ENCODE measurements around the gene PNPLA1.

PNPLA1 gene

GRCh38 chr6:36346486-36347273 lies 76.8 kb downstream of the PNPLA1 start:
- Histone ChIP-seq H3K36me3 (ENCODE audit: low read length) (no peaks in the 10 kb centered on the region), H2AFZ (ENCODE audit: low read depth, low read length, severe bottlenecking) (no peak overlapping the region), H3K27ac (ENCODE audit: low read depth, low read length) (no peak overlapping the region), H3F3A (ENCODE audit: insufficient read depth) (no peaks in the 10 kb centered on the region), H3K9me2 (replicated peaks; ENCODE audit: insufficient read depth, low read length) (no peaks in the 10 kb centered on the region), H3K9ac (ENCODE audit: low read length) (no peak overlapping the region), H3K27me3 (ENCODE audit: low read length) (no peaks in the 10 kb centered on the region), H3K9me3 (ENCODE audit: insufficient read depth, low read length) (no peaks in the 10 kb centered on the region), H4K20me1 (ENCODE audit: low read depth, low read length) (no peaks in the 10 kb centered on the region), H3K4me2 (ENCODE audit: low read depth, low read length, poor library complexity, severe bottlenecking) (no peak overlapping the region), H3K4me3 (ENCODE audit: insufficient read depth, low read length, poor library complexity, severe bottlenecking) (no peak overlapping the region), H3K79me2 (ENCODE audit: insufficient read depth, low read length) (no peaks in the 10 kb centered on the region)
- TF ChIP-seq CTCF (IDR thresholded peaks at IDR 0.05; ENCODE audit: insufficient read depth, low read length, poor library complexity, severe bottlenecking) (no peak), EZH2phosphoT487 (conservative IDR thresholded peaks at IDR 0.05; ENCODE audit: low read length) (no peak)

- Histone ChIP-seq H3K27ac (ENCODE audit: low read depth, low read length) (no peak overlapping the region), H3K4me3 (ENCODE audit: insufficient read depth, low read length, poor library complexity, severe bottlenecking) (no peak overlapping the region), H3K9me3 (ENCODE audit: insufficient read depth, low read length) (no peaks in the 10 kb centered on the region), H3F3A (ENCODE audit: insufficient read depth) (no peaks in the 10 kb centered on the region), H3K9ac (ENCODE audit: low read length) (no peak overlapping the region), H3K27me3 (ENCODE audit: low read length) (no peaks in the 10 kb centered on the region), H3K4me2 (ENCODE audit: low read depth, low read length, poor library complexity, severe bottlenecking) (no peak overlapping the region), H4K20me1 (ENCODE audit: low read depth, low read length) (no peaks in the 10 kb centered on the region), H3K9me2 (replicated peaks; ENCODE audit: insufficient read depth, low read length) (no peaks in the 10 kb centered on the region), H3K36me3 (ENCODE audit: low read length) (no peaks in the 10 kb centered on the region), H2AFZ (ENCODE audit: low read depth, low read length, severe bottlenecking) (no peak overlapping the region), H3K79me2 (ENCODE audit: insufficient read depth, low read length) (no peaks in the 10 kb centered on the region)
- TF ChIP-seq EZH2phosphoT487 (conservative IDR thresholded peaks at IDR 0.05; ENCODE audit: low read length) (no peak), CTCF (IDR thresholded peaks at IDR 0.05; ENCODE audit: insufficient read depth, low read length, poor library complexity, severe bottlenecking) (no peak)
Observed at GRCh38 chr6:36347621-36348020, 77.8 kb downstream of the PNPLA1 start.

- Histone ChIP-seq H3K4me2 (ENCODE audit: low read depth, low read length, poor library complexity, severe bottlenecking) (no peak overlapping the region), H4K20me1 (ENCODE audit: low read depth, low read length) (no peaks in the 10 kb centered on the region), H3K9me2 (replicated peaks; ENCODE audit: insufficient read depth, low read length) (no peaks in the 10 kb centered on the region), H3K36me3 (ENCODE audit: low read length) (no peaks in the 10 kb centered on the region), H3K27ac (ENCODE audit: low read depth, low read length) (no peak overlapping the region), H2AFZ (ENCODE audit: low read depth, low read length, severe bottlenecking) (no peak overlapping the region), H3K9ac (ENCODE audit: low read length) (no peak overlapping the region), H3K27me3 (ENCODE audit: low read length) (no peaks in the 10 kb centered on the region), H3K79me2 (ENCODE audit: insufficient read depth, low read length) (no peaks in the 10 kb centered on the region), H3F3A (ENCODE audit: insufficient read depth) (no peaks in the 10 kb centered on the region), H3K9me3 (ENCODE audit: insufficient read depth, low read length) (no peaks in the 10 kb centered on the region), H3K4me3 (ENCODE audit: insufficient read depth, low read length, poor library complexity, severe bottlenecking) (no peak overlapping the region)
- TF ChIP-seq CTCF (IDR thresholded peaks at IDR 0.05; ENCODE audit: insufficient read depth, low read length, poor library complexity, severe bottlenecking) = no peak
- TF ChIP-seq EZH2phosphoT487 (conservative IDR thresholded peaks at IDR 0.05; ENCODE audit: low read length) = no peak
Observed at GRCh38 chr6:36349240-36349639, 79.4 kb downstream of the PNPLA1 start.
